ENCODE measurements around the gene TMEM119.

TMEM119 gene, protein sequence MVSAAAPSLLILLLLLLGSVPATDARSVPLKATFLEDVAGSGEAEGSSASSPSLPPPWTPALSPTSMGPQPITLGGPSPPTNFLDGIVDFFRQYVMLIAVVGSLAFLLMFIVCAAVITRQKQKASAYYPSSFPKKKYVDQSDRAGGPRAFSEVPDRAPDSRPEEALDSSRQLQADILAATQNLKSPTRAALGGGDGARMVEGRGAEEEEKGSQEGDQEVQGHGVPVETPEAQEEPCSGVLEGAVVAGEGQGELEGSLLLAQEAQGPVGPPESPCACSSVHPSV

DNA sequence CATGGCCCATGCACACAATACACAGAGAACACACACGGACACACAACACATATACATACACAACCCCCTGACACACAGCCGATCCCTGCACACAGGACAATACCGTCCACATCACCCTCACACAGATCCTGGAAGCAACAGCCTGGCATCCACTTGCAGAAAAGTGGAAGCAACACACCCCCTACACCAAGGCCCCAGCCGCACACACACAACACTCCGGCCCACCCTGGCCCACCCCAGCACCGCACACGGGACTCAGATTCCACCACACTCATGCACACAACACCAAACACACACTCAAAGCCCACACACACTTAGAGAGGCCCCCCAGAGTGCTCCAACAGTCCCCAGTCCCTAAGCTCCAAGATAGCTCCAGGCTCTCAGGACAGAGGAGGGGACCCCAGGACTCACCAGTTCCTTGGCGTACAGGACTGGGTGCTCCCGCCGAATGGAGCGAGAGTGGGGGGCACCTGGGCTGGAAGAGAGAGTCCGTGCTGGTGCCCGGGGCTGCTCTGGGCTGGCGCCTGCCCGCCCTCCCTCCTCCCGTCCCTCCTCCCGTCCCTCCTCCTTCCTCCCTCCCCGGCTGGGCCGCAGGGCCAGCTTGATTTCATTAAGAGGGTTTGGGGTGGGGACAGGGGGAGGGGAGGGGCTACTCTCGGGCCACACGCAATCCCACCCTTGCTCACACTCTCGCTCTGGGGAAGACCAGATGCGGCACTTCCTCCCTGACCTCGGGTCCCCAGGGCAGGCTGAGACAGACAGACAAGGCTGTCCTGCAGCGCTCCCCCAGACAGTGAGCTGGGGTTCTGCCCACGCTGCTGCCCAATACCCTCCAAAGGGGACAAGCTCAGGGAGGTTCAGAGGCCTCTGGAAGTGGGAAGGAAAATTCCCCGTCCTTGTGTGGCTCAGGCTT is at the start of gene TMEM119:
TSS of gene TMEM119 (minus strand) at position 526 of the 913 bp plus-strand sequence. CDS start 5,701 bp downstream, outside the sequence.
- in situ Hi-C loops (cut with MboI; ENCODE audit: low sequenced_read_pairs): no loop called here

DNA sequence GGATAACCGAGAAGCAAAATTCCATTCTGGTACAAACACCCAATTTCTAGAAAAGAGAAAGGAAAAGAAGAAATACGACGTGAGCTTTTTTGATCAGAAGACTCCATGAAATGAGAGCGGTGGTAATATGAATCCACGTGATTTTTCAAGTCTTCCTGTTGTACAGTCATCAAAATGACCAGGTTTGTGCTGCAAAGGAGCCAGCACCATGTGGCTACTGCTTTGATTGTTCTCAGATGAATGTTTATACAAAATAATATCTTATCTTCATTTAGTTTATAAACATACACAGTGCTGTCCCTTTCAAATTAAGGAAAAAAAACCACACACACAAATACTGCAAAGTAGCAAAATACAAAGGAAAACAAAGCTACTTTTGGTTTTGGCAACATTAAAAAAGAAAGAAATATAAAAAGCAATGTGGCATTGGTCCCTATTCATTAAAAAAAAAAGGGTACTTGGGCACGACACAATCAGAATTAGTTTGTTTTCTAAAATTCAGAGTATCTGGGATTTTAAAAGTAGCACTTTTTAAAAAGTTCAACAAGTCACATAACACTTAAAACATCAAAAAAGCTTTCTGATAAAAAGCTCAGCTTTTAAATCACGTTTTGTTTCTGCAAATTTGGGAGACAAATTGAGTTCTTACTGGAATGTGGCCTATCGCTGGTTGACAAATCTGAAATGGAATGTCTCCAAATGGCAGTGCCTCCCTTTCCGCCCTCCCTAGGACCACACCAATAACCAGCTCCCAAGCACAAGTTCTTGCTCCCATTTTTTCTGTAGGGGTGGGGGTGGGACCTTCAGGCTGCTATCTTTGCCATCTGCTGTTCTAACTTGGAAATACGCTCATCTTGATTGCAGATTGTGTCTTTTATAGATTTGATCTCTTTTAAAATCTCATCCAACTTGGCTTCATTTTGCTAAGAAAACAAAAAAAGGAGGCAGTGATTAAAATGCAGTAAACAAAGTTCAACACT is 49.0 kb upstream of the TMEM119 start:
- in situ Hi-C loops (cut with MboI; ENCODE audit: low sequenced_read_pairs): no loop called here

DNA sequence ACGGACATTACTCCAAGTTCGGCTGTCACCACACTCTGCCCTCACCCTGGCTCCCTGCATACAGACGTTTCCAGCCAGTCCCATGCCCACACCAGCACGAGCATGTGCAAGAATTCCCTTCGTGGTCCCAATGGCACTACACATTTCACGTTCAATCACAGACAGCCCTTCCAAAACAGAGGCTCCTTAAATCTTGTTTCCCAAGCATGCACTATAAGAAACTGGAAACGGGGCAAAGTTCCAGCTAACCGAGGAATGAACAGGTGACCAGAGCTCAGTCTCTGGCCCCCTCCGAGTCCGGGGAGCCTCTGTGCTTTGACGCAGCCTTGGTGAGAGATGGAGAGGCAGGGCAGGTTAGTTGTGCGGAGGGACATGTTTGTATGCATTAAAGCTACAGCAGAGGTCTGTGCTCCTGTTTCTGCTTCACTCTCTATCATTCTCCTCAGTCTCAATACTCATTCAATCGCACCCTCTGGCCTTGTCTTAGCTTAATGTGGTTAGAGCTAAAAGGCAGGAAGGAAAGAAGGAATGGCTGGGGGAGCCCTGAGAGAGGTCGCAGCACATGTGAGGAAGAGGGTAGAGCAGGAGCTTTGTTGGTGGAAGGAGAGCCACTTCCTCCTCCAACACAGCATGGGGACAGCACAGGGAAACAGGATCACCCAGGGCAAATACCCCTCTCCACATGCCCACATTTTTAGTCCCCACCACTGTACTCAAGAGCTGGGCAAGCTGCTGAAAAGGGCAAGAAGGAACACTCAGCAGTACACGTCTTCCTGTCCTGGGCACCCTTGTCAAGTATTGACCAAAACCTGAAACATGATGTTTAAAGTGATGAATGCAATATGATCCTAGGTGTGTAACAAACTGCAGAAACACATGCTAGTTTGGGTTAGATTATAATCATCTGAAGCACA is 48.1 kb upstream of the TMEM119 start:
- in situ Hi-C loops (cut with MboI; ENCODE audit: low sequenced_read_pairs): no loop called here

DNA sequence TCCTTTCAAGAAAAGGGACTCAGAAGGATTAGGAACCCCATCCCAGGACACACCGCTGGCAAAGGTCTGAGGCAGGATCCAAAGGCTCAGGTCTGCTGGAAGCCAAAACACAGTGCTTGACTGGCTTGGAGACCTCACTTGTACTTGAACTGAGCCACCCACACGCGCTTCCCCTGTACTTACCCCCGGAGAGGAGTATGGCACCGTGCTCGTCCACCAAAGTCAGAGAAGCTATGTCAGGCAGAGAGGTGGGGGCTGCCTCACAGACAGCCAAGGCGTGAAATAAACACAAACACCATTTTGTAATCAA is 46.9 kb upstream of the TMEM119 start:
- in situ Hi-C loops (cut with MboI; ENCODE audit: low sequenced_read_pairs): no loop called here

DNA sequence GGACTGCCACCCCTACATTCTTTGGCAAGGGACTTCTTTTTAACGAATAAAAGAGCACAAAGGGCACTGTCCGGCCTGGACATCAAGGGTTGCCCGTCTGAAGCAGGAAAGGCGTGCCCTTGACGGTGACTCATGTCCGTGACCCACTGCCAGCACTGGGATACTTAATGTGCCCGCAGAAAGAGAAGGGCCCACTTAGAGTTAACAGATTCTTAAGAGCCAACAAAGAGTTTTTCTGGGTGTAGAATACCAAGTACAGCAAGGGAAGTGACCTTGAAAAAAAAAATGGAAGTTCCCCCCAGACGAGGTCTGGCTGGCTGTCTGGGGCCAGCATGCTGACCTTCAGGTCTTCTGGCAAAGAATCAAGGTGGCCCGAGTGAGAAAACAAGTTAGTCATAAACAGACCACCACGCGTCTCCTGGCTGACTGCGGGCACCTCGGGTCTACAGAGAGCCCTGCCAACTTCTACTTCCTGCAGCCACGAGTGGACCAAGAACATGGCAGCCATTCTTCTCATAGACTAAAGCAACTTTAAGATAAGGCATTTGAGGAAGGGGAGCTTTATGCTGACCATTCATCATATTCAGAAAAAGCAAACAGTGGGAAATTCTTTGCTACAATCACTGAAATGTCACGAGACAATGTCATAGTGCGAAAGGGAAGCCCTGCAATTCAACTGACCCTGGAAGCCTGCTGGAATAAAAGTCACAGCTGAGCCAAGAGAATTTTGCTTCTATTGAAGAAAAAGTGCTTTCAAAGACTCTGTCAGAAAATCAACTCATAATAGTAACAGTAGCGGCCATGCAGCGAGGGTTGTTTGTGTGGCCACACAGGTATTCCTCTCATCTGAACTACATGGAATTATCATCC is 46.3 kb upstream of the TMEM119 start:
- in situ Hi-C loops (cut with MboI; ENCODE audit: low sequenced_read_pairs): no loop called here

DNA sequence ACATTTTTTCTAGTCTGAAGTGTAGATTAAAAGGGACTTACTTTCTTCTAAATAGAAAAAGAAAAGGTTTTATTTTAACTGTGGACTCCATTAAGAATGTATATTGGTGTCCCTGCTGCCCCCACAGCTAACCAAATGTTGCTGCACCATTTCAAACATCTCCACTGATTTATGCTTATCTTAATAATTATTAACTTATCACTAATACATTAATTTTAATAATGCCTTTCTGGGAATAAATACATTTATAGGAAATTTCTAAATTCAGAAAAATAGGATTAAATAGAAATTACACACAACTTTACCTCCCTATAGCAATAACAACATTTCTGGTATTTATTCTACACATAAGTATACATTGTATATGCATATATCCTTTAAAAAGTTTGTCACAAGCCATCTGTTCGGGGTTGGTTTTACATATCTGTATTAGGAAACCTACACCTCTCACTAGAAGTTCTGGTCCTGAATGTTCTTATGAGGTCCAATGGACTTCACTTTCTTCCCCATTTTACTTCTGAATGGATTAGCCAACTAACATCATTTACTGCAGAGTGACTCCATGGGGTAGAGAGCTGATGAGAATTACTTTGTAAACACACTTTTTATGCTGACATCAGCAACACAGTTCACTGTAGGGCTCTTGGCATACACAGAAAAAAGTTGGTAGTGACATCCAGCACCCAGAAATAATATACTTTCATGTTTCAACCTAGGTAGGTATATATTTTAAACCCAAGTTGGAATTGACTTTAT is 45.2 kb upstream of the TMEM119 start:
- in situ Hi-C loops (cut with MboI; ENCODE audit: low sequenced_read_pairs): no loop called here

DNA sequence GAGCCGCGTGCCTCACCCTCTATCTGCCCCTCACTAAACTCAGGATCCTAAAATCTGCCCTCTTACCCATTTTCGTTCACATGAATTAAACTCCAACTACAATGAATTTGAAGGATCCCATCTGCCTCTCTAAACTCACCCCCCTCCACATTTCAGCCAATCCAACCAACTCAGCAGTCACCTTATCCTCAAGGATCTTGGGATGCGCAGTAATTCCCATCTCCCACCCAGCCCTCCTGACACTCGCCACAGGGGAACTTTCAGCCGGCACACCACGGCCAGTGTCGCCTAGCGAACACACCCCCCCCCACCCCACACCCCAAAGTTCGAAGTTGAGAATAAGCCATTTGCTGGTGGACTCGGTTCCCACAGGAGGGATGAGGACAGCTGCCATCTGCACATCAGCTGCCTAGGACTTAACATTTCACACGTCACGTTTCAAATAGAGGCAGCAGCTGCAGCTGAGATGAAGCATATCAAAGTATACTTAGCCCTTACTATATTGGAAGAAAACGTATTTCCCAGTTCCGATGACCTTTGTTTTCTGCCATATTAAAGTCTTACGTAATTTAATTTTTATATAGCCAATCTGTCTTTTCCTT is 44.5 kb upstream of the TMEM119 start:
- in situ Hi-C loops (cut with MboI; ENCODE audit: low sequenced_read_pairs): no loop called here

DNA sequence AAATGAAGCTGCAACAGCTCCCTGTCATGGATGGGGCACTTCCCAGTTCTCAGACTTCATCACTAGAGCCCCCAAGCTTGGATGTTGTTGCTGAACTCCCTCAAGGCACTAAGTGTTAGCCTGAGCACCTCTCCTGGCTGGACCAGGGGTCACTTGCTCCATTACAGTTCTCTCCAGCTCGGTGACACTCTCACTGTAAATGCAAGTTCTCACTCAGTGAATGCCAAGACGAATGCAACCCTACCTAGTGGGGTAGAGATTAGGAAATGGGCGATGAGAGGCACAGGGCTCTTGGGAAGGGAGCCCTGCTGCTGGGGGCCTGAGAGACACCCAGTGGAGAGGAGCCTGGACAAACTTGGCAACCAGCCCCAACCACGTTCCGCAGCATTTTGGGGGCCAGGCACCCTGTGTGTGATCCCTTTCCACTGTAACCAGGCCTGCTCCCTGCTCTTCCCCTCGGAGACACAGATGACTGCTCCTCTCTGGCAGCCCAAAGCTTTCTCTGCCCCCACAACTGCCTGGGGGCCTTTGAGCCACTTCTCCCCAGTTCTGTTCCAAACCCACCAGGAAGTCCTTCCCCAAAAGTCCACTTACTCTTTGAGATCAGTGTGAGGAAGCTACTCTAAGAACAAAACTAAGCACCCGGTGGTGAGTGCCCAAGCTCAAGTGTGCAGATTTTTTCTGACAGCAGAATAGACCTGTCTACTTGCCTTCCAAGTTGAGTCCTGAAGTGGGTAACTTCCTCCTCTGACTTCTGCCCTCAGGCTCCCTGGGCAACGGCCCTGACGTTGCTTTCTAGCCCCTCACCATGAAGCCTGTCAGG is 43.8 kb upstream of the TMEM119 start:
- in situ Hi-C loops (cut with MboI; ENCODE audit: low sequenced_read_pairs): no loop called here

DNA sequence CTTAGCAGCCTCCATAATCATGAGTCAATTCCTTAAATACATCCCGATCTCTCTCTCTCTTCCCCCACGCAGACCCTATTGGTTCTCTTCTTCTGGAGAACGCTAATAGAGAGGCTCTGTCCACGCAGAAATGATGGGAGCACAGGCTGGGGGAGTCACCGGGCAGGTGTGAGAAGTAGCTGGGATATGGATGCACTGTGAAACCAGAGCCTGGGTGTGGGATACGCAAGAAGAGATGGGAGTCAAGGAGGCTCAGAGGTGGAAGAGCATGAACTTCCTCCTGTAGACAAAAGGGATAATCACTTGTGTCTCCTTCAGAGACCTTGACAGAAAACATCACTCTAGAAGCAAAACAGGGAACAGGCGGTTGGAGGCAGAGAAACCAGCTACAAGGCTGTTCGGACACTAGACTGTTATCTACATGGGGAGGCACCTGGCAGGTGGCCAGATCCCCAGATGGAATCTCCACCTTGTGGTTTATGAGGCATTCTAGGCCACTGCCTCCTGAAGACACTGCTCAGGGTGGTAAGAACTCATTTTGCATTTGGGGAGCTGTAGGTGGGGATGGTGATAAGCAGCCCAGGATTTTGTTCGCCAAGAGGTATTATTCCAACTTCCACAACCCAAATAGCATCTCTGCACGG is 43.0 kb upstream of the TMEM119 start:
- in situ Hi-C loops (cut with MboI; ENCODE audit: low sequenced_read_pairs): no loop called here

DNA sequence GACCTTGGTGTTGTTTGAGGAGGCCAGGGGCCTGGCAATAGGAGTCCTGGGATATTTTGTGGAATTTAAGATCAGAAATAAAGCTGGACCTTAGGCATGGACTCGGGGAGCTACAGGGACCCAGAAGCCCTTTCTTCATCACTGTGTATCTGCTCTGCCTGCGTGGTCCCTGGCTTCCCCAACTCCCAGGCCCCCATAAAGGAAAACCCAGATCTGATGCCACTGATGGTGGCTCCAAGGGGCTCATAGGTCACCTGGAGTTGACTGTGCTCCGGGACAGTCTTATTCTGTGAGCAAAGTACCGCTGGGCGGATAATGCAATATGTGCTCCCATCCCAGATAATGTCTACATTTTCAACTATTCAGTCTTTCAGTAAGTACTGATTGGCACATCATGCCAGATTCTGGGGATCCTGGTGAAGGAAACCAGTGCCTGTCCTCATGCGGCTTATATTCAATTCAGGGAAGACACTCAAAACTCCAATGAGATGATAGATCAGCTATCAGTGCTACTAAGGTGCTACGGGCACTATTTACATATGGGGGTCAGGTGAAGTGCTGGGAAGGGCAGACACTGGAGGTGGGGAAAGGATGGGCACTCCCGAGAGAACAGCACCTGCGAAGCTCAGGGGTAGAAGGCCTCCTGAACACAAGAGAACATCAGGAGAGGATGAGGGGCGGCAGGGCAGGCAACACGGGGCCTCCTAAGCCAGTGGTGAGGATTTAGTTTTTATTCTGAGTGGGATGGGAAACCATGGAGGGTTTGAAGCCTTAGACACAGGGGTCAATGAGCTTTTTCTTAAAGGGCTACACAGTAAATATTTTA is 41.3 kb upstream of the TMEM119 start:
- in situ Hi-C loops (cut with MboI; ENCODE audit: low sequenced_read_pairs): no loop called here

DNA sequence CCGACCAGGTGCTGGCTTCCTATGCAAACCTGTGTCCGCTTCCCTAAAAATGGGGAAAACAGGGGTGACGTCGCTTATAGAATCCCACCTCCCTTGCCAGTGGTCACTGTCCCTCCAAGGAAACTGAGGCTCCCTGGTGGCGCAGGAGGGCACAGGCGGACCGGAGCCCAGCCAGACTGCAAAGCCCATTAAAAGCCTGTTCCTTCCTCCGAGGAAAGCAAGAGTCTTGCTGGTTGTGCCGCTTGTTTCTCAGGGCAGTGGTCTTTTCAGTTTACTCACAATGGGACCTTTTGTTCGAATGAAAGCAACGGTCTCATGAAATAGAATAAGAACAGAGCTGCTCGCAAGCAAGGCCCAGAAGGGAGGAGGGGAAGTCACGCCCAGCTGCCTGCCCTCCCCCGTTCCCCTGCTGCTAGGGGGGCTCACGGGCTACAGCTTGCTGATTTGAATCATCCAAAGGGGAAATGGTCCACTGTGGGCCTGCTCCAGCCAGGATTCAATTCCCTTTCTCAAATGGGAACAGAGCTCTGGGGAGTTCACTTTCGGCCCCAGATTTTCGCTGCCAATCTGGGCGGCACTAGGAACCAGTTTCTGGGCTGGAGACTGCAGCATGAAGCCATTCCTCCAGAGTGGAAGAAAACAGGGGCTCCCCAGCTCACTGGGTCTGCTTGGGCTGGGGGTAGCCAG is 40.4 kb upstream of the TMEM119 start:
- in situ Hi-C loops (cut with MboI; ENCODE audit: low sequenced_read_pairs): no loop called here

DNA sequence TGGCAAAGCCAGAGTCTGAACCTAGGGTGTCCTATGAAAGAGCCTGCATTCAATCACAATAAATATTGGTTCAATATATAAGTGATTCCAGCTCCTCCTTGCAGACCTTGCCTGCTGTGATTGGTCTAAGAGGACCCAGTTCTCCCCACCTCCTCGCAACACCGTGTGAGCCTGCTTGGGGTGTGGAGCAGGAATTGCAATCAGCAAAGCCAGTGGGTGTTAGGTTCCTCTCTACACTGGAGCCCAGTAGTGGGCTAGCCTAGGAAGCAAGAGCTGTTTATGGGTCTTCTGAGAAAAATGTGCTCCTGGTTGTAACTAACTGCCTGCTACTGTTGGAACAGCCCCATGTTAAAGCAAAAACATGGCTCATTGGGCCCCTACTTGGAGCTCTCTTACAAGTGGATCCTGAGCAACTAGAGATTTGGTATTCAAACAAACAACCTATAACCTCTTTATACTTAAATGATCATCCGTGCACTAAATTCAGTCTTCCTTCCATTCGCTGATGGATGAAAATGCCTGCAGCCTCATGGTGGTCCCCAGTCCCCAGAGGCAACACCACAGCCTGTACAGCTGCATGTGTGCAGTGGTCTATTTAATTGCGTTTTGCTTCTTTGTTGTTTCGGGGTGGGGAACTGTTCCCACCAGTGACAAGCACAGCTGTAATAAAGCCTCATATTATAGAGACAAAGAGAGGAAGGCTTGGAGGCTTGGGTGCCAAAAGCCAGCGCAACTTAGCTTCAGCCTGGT is 39.5 kb upstream of the TMEM119 start:
- in situ Hi-C loops (cut with MboI; ENCODE audit: low sequenced_read_pairs): no loop called here

DNA sequence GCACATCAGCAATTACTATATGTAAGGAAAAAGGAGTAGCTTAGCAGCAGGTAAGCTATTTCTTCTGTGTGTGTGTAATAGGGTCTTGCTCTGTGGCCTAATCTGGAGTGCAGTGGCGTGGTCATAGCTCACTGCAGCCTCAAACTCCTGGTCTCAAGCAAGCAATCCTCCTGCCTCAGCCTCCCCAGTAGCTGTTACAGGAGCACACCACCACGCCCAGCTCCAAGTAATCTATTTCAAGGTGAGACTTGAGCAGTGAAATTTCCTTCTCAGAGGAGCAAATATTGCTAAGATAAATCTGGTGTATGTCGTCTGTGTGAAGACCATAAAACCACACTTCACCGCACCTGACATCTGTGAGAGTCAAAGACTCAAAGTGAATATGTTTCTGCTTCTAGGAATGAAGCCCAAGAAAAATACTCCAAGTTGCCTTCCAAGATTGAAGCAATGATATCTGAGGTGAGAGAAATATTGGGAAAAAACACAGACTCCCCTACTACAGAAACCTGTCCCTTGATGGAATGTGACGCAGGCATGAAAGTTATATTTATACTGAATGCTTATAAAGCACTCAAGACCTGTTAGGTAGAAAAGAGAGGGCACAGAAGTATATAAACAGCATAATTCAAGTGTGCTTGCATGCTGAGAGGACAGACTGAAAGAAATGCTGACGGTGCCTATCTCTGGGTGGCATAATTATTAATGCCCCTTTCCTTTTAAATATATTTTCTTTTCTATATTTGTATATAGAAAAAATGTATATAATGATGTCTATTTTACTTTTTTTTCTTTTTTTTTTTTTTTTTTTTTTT is 38.3 kb upstream of the TMEM119 start:
- in situ Hi-C loops (cut with MboI; ENCODE audit: low sequenced_read_pairs): no loop called here

Data from HL-60/S4 treated with retinoic acid at 250 ng/mL for 4 days and 3 days (cell line).